Fibroblast of skin of left biceps (primary cell): ENCODE measurements around the gene ATG5.
A peak's percentile ranks its signal among the peaks of the same experiment; 100 is the strongest.

Source experiments
- DNase-seq, 2 experiments: peaks; one replicate each; pipeline ENCODE4 v3.0.0-alpha.2; 2013; ENCODE audit warnings: low read depth in 2 of 2

Gene ATG5

GRCh38 chr6:106325336-106326178 lies at the start of gene ATG5:
ATG5 (minus strand) TSS chr6:106325760; CDS start chr6:106316208, 9,552 bp downstream.
- peak; percentile 96 to 97 for DNase-seq

GRCh38 chr6:106373502-106374239 lies 48.1 kb upstream of the ATG5 start:
- DNase-seq: no peak

- DNase-seq: no peak
Measured at GRCh38 chr6:106372838-106373501, 47.4 kb upstream of the ATG5 start.

GRCh38 chr6:106370639-106371038 lies 45.1 kb upstream of the ATG5 start:
- DNase-seq: no peak

- DNase-seq: no peak
Measured at GRCh38 chr6:106369739-106370138, 44.2 kb upstream of the ATG5 start.

- DNase-seq: no peak
Measured at GRCh38 chr6:106363401-106364138, 38.0 kb upstream of the ATG5 start.

- no peak for DNase-seq
Measured at GRCh38 chr6:106360989-106361430, 35.5 kb upstream of the ATG5 start.

GRCh38 chr6:106360410-106360988 lies 34.9 kb upstream of the ATG5 start, which contains the start of gene CRYBG1:
CRYBG1 (plus strand) TSS chr6:106360717; CDS start chr6:106360909, 192 bp downstream.
- no peak for DNase-seq

GRCh38 chr6:106359959-106360409 lies 34.4 kb upstream of the ATG5 start:
- DNase-seq: no peak

- DNase-seq: no peak
Measured at GRCh38 chr6:106356378-106356777, 30.8 kb upstream of the ATG5 start.

GRCh38 chr6:106347219-106347618 lies 21.7 kb upstream of the ATG5 start:
- DNase-seq: no peak

- peak in 1 of 2 experiments; percentile 28 for DNase-seq
Measured at GRCh38 chr6:106339334-106340029, 13.9 kb upstream of the ATG5 start.

- DNase-seq: no peak
Measured at GRCh38 chr6:106334646-106335448, 9.3 kb upstream of the ATG5 start.

- no peak for DNase-seq
Measured at GRCh38 chr6:106324726-106325335, 729 bp downstream of the ATG5 start.

- no peak for DNase-seq
Measured at GRCh38 chr6:106321940-106322339, 3.6 kb downstream of the ATG5 start.

GRCh38 chr6:106318851-106319250 lies 6.7 kb downstream of the ATG5 start:
- no peak for DNase-seq

GRCh38 chr6:106318061-106318460 lies 7.5 kb downstream of the ATG5 start:
- DNase-seq: no peak

GRCh38 chr6:106316375-106316766 lies 9.2 kb downstream of the ATG5 start:
- no peak for DNase-seq

GRCh38 chr6:106315765-106316374 lies 9.7 kb downstream of the ATG5 start:
- DNase-seq: no peak
